BJ (cell line): Measurements from ENCODE around the gene ASPM. TPM values are rescaled to one million over a fixed set of nuclear protein-coding genes. Genes with fewer than 3 reads are reported as not detected.

ENCODE experiments used
- CTCF ChIA-PET: fragments of 350-600 bp; formaldehyde crosslinking; extraction: SDS; loops from one replicate; lab custom pipeline; 2021; ENCODE audit warnings: antibody characterized with exemption, inconsistent platforms; lab: Yijun Ruan, JAX
- POLR2A ChIA-PET: fragments of 300-600 bp; sonication (Branson Sonifier 250); formaldehyde crosslinking; extraction: SDS; loops from one replicate; lab custom pipeline; 2021; ENCODE audit warnings: antibody characterized with exemption; lab: Charles Lee
- DNase-seq: peaks from one replicate; pipeline ENCODE4 v3.0.0-alpha.2; 2011; ENCODE audit warnings: low read depth
- H3K27me3 ChIP-seq: 2 replicates; pipeline ENCODE4 v1.6.0; 2011; ENCODE audit warnings: low read length; ENCODE audit not compliant: control insufficient read depth, insufficient read depth
- H3K36me3 ChIP-seq: 2 replicates; pipeline ENCODE4 v1.5.1; 2011; ENCODE audit warnings: low read length; ENCODE audit not compliant: control insufficient read depth, insufficient read depth
- H3K4me3 ChIP-seq: 2 replicates; pipeline ENCODE4 v1.5.1; 2011; ENCODE audit warnings: low read depth, mild to moderate bottlenecking, control low read depth, low read length
- polyA plus RNA-seq: library from polyadenylated mRNA; depleted of rRNA; stranded (reverse); fragments of >200 nt; gene quantifications from 2 replicates; pipeline ENCODE4 v1.2.3, GENCODE V29; 2011
- TF ChIP-seq, protein P1 (sequence below): IDR thresholded peaks from 2 replicates; pipeline ENCODE4 v1.5.1; 2011; ENCODE audit warnings: low read depth, mild to moderate bottlenecking, control low read depth, inconsistent platforms, low read length, moderate library complexity; ENCODE audit not compliant: insufficient read depth

Gene ASPM
- polyA plus RNA-seq, 1 experiment: 4.6 TPM

DNA sequence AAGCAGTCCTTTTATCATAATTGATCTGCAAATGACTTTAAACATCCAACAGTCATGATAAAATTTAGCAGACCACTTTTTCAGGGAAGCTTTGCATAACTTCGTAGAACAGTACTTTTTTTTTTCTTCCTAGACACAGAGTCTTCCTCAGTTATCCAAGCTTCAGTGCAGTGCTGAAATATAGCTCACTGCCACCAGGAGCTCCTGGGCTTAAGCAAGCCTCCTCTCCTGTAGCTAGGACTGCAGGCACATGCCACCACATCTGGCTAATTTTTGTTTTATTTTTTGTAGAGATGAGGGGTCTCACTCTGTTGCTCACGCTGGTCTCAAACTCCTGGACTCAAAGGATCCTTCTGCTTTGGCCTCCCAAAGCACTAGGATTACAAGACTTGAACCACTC is 83.3 kb downstream of the ASPM start:
- ChIA-PET CTCF (interaction anchor here (0.9 kb wide), 1 partner anchor 10 kb away, joined by 4 read pairs; no protein-coding TSS in a partner anchor), POLR2A (no interaction called here)
- Histone ChIP-seq H3K4me3 (no peak overlapping the region), H3K36me3 (no peaks in the 10 kb centered on the region), H3K27me3 (no peaks in the 10 kb centered on the region)
- TF ChIP-seq, protein P1, sequence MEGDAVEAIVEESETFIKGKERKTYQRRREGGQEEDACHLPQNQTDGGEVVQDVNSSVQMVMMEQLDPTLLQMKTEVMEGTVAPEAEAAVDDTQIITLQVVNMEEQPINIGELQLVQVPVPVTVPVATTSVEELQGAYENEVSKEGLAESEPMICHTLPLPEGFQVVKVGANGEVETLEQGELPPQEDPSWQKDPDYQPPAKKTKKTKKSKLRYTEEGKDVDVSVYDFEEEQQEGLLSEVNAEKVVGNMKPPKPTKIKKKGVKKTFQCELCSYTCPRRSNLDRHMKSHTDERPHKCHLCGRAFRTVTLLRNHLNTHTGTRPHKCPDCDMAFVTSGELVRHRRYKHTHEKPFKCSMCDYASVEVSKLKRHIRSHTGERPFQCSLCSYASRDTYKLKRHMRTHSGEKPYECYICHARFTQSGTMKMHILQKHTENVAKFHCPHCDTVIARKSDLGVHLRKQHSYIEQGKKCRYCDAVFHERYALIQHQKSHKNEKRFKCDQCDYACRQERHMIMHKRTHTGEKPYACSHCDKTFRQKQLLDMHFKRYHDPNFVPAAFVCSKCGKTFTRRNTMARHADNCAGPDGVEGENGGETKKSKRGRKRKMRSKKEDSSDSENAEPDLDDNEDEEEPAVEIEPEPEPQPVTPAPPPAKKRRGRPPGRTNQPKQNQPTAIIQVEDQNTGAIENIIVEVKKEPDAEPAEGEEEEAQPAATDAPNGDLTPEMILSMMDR: no peak
- no peak for DNase-seq

DNA sequence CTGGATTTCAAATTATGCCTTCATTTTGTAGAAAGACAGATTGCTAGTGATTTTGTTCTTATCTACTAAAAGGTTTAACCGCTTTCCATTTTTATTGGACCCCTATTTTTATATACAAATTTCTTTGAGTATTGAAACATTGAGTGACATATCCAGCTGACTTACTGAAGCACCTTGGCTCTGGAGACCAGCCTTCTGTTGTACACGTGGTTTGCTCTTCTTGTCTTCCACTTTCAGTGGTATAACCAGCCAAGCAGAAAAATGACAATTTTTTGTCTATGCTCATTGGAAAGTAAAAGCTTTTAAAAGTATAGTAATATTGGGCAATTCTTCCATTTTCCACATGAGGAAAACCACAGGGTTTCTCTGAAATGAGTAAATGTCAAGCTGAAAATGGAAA is 83.8 kb downstream of the ASPM start:
- Histone ChIP-seq H3K36me3 (no peaks in the 10 kb centered on the region), H3K4me3 (no peak overlapping the region), H3K27me3 (no peaks in the 10 kb centered on the region)
- ChIA-PET CTCF (interaction anchor here (0.9 kb wide), 1 partner anchor 9 kb away, joined by 4 read pairs; no protein-coding TSS in a partner anchor), POLR2A (no interaction called here)
- TF ChIP-seq, protein P1: no peak
- no peak for DNase-seq

DNA sequence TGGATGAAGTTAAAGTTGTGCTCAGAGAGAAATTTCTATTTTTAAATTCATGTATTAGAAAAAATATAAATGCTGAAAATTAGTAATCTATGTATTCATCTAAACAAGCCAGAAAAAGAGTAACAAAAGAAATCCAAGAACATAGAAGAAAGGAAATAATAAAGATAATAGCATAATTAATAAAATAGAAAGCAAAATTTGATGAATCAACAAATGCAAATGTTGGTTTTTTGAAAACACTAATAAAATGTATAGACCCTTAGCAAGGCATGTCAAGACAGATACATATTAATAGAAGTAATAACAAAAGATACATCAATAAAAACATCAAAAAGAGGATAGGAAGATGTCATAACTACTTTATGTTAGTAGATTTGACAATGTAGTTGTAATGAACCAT is 97.4 kb downstream of the ASPM start:
- H3K36me3 ChIP-seq: no peaks in the 10 kb centered on the region
- POLR2A ChIA-PET: no interaction called here
- H3K4me3 ChIP-seq: no peak overlapping the region
- H3K27me3 ChIP-seq: no peaks in the 10 kb centered on the region
- TF ChIP-seq, protein P1: no peak
- CTCF ChIA-PET: no interaction called here
- no peak for DNase-seq

DNA sequence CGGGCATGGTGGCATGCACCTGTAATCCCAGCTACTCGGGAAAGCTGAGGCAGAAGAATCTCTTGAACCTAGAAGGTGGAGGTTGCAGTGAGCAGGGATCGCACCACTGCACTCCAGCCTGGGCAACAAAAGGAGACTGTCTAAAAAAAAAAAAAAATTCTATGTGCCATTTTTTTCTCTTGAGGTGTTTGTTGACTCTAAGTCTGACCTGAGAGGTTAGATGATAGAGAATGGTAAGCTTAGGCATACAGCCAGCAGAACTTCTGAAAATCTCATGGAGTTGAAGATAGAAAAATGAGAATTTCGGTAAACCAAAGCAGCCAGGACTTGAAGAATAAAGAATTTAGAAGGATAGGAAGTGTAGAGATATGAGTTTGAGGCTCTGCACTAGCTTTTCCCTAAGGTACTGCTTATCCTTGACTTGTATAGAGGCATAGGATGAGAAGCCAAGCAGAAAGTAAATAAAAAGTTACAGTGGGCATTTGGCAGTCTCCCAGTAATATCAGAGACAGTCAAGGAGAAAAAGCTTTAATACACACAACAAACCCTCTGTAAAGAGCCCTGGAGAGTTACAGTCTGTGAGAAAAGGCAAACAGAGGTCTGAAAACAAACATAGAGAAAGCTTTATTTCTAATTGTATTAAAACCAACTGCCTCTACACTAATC is 103.7 kb downstream of the ASPM start:
- H3K4me3 ChIP-seq: no peak overlapping the region
- no peak for DNase-seq
- no peaks in the 10 kb centered on the region for H3K36me3 ChIP-seq
- ChIA-PET POLR2A (no interaction called here), CTCF (no interaction called here)
- TF ChIP-seq, protein P1: no peak
- no peaks in the 10 kb centered on the region for H3K27me3 ChIP-seq

DNA sequence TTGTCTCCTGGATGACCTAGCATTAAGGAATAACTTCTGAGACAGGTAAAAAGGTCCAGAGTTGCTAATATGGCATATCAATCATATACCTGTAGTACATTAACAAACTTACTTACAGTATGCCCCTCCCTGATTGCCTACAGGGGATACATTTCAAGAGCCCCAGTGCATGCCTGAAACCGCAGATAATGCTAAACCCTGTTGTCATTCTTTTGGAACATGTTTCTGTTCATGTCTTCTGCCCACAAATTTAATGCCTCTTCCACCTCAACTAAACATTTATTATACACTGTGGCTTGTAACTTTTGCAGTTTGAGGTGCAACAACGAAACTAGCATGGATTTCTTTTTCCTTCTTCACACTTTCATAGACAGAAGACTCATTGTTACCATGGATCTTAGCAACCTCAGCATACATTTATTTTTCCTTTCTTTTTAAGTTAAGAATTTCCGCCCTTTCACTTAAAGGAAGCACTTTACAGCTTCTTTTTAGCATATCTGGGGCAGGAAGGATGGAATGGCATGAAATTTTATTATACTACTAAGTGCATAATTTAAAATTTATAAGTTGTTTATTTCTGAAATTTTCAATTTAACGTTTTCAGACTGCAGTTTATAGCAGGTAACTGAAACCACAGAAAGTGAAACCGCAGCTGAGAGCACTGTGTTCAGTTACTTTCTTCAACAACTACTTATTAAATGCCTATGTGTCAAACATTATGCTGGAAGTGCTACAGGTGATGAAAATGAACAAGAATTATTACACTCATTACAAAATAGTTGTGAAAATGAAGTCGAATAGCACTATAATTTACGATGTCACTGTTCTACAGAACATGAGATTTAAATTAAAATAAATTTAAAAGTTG is 104.7 kb downstream of the ASPM start:
- Histone ChIP-seq H3K36me3 (no peaks in the 10 kb centered on the region), H3K27me3 (no peaks in the 10 kb centered on the region), H3K4me3 (no peak overlapping the region)
- ChIA-PET POLR2A (no interaction called here), CTCF (interaction anchor here (0.6 kb wide), 1 partner anchor 26 kb away, joined by 3 read pairs; no protein-coding TSS in a partner anchor)
- DNase-seq: no peak
- TF ChIP-seq, protein P1: no peak
